Trophoblast cell (in vitro differentiated cells and primary cell): ENCODE results near the gene NFIC.

ENCODE experiments used
- DNase-seq, 2 donors: peaks; one replicate each; pipeline ENCODE4 v3.0.0-alpha.2; 2016
- H2AFZ ChIP-seq: 2 replicates; pipeline ENCODE4 v1.6.1; 2013; ENCODE audit warnings: low read length, moderate library complexity, mild to moderate bottlenecking; ENCODE audit not compliant: insufficient read depth, poor library complexity
- H2AK5ac ChIP-seq: 2 replicates; pipeline ENCODE4 v1.6.1; 2013; ENCODE audit warnings: mild to moderate bottlenecking, low read length
- H2BK120ac ChIP-seq: 2 replicates; pipeline ENCODE4 v1.6.1; 2013; ENCODE audit warnings: low read length, mild to moderate bottlenecking, moderate library complexity; ENCODE audit not compliant: insufficient read depth, poor library complexity
- H2BK12ac ChIP-seq: 2 replicates; pipeline ENCODE4 v1.6.1; 2013; ENCODE audit warnings: mild to moderate bottlenecking, low read length, moderate library complexity
- H2BK5ac ChIP-seq: 2 replicates; pipeline ENCODE4 v1.6.1; 2013; ENCODE audit warnings: low read length, low read depth, moderate library complexity, mild to moderate bottlenecking; ENCODE audit not compliant: poor library complexity
- H3K14ac ChIP-seq: 2 replicates; pipeline ENCODE4 v1.6.1; 2013; ENCODE audit warnings: mild to moderate bottlenecking, low read length
- H3K18ac ChIP-seq: 2 replicates; pipeline ENCODE4 v1.6.1; 2013; ENCODE audit warnings: mild to moderate bottlenecking, low read length
- H3K23ac ChIP-seq: 2 replicates; pipeline ENCODE4 v1.6.1; 2013; ENCODE audit warnings: low read length
- H3K27ac ChIP-seq: 2 replicates; pipeline ENCODE4 v1.5.1; 2013; ENCODE audit warnings: low read depth, mild to moderate bottlenecking, inconsistent platforms, low read length, moderate library complexity
- H3K27me3 ChIP-seq: 2 replicates; pipeline ENCODE4 v1.6.1; 2013; ENCODE audit warnings: inconsistent platforms, mild to moderate bottlenecking, low read length, moderate library complexity; ENCODE audit not compliant: insufficient read depth
- H3K36me3 ChIP-seq, 2 experiments: 1 replicate in 1 of 2; 2 replicates in 1 of 2; pipeline ENCODE4 v1.6.1; 2013; ENCODE audit warnings: low read length in 2 of 2, mild to moderate bottlenecking in 2 of 2, moderate library complexity in 1 of 2; ENCODE audit not compliant: insufficient read depth in 2 of 2, control insufficient read depth in 1 of 2
- H3K4ac ChIP-seq: 2 replicates; pipeline ENCODE4 v1.6.1; 2013; ENCODE audit warnings: low read depth, mild to moderate bottlenecking, low read length, moderate library complexity
- H3K4me1 ChIP-seq, 2 experiments: 1 replicate in 1 of 2; 2 replicates in 1 of 2; pipeline ENCODE4 v1.6.1; 2013; ENCODE audit warnings: low read length in 2 of 2, mild to moderate bottlenecking in 2 of 2, moderate library complexity in 1 of 2; ENCODE audit not compliant: insufficient read depth in 2 of 2, control insufficient read depth in 1 of 2
- H3K4me2 ChIP-seq: 2 replicates; pipeline ENCODE4 v1.6.1; 2013; ENCODE audit warnings: inconsistent platforms, mild to moderate bottlenecking, low read length, moderate library complexity
- H3K4me3 ChIP-seq: 2 replicates; pipeline ENCODE4 v1.5.1; 2013; ENCODE audit warnings: mild to moderate bottlenecking, low read depth, low read length, inconsistent platforms
- H3K79me1 ChIP-seq: one replicate; pipeline ENCODE4 v1.6.1; 2013; ENCODE audit warnings: low read length
- H3K79me2 ChIP-seq: 2 replicates; pipeline ENCODE4 v1.6.1; 2013; ENCODE audit warnings: low read length, mild to moderate bottlenecking; ENCODE audit not compliant: control insufficient read depth, insufficient read depth, poor library complexity
- H3K9ac ChIP-seq: 2 replicates; pipeline ENCODE4 v1.6.1; 2013; ENCODE audit warnings: mild to moderate bottlenecking, low read length
- H3K9me3 ChIP-seq: 2 replicates; pipeline ENCODE4 v1.6.1; 2013; ENCODE audit warnings: low read depth, mild to moderate bottlenecking, control low read depth, inconsistent platforms, low read length; ENCODE audit not compliant: insufficient read depth
- H4K12ac ChIP-seq: 2 replicates; pipeline ENCODE4 v1.6.1; 2013; ENCODE audit warnings: low read depth, mild to moderate bottlenecking, low read length, moderate library complexity
- H4K8ac ChIP-seq: 2 replicates; pipeline ENCODE4 v1.6.1; 2013; ENCODE audit warnings: low read depth, mild to moderate bottlenecking, low read length, moderate library complexity
- H4K91ac ChIP-seq: one replicate; pipeline ENCODE4 v1.6.1; 2013; ENCODE audit warnings: low read depth, mild to moderate bottlenecking, low read length, moderate library complexity
- WGBS: extraction: QIAGEN DNeasy Blood & Tissue Kit; methylation state at CpG from one replicate; pipeline ENCODE4 v1.1.7; 2013; ENCODE audit warnings: missing lambda C conversion rate; ENCODE audit not compliant: insufficient read length, insufficient coverage; ENCODE audit errors: extremely low coverage; 5-methylcytosine and 5-hydroxymethylcytosine counted together

The NFIC gene

GRCh38 chr19:3408996-3409345 is 42.6 kb downstream of the NFIC start:
- Histone ChIP-seq H3K79me2 (no peaks in the 10 kb centered on the region), H3K27ac (no peak overlapping the region), H3K14ac (no peak overlapping the region), H2BK12ac (no peak overlapping the region), H3K4me3 (no peak overlapping the region), H4K91ac (no peak overlapping the region), H4K12ac (no peak overlapping the region), H2AFZ (no peak overlapping the region), H3K9me3 (no peaks in the 10 kb centered on the region), H2AK5ac (no peak overlapping the region), H3K4me1 (no peaks in the 10 kb centered on the region), H4K8ac (no peak overlapping the region), H3K36me3 (no peaks in the 10 kb centered on the region), H2BK120ac (no peak overlapping the region), H3K4me2 (no peak overlapping the region), H3K18ac (no peak overlapping the region), H3K23ac (no peak overlapping the region), H3K27me3 (no peaks in the 10 kb centered on the region), H3K4ac (no peak overlapping the region), H2BK5ac (no peak overlapping the region), H3K79me1 (no peaks in the 10 kb centered on the region), H3K9ac (no peak overlapping the region)
- WGBS = no CpG with 5 or more reads among the region's 11 CpGs
- DNase-seq = no peak

GRCh38 chr19:3409346-3410064 is 43.1 kb downstream of the NFIC start:
- no CpG with 5 or more reads among the region's 30 CpGs for WGBS
- no peak overlapping the region for H3K4me3 ChIP-seq
- H3K9ac ChIP-seq = no peak overlapping the region
- no peak overlapping the region for H4K8ac ChIP-seq
- H4K12ac ChIP-seq = no peak overlapping the region
- no peak overlapping the region for H3K4me2 ChIP-seq
- no peaks in the 10 kb centered on the region for H3K4me1 ChIP-seq
- no peak overlapping the region for H3K18ac ChIP-seq
- no peak overlapping the region for H4K91ac ChIP-seq
- H3K27me3 ChIP-seq = no peaks in the 10 kb centered on the region
- H3K79me1 ChIP-seq = no peaks in the 10 kb centered on the region
- no peak overlapping the region for H2BK12ac ChIP-seq
- no peaks in the 10 kb centered on the region for H3K9me3 ChIP-seq
- no peak overlapping the region for H3K4ac ChIP-seq
- H3K36me3 ChIP-seq = no peaks in the 10 kb centered on the region
- H2BK5ac ChIP-seq = no peak overlapping the region
- no peak overlapping the region for H2AK5ac ChIP-seq
- no peak overlapping the region for H3K14ac ChIP-seq
- H3K23ac ChIP-seq = no peak overlapping the region
- no peaks in the 10 kb centered on the region for H3K79me2 ChIP-seq
- DNase-seq = peak in 1 of 2 donors; percentile 26
- H2BK120ac ChIP-seq = no peak overlapping the region
- H3K27ac ChIP-seq = no peak overlapping the region
- no peak overlapping the region for H2AFZ ChIP-seq

GRCh38 chr19:3411636-3412035 is 45.3 kb downstream of the NFIC start:
- Histone ChIP-seq H3K4me3 (no peak overlapping the region), H3K79me1 (no peaks in the 10 kb centered on the region), H2BK12ac (no peak overlapping the region), H3K18ac (no peak overlapping the region), H3K79me2 (no peaks in the 10 kb centered on the region), H3K4me2 (no peak overlapping the region), H2BK120ac (no peak overlapping the region), H4K91ac (no peak overlapping the region), H3K14ac (no peak overlapping the region), H4K12ac (no peak overlapping the region), H2AK5ac (no peak overlapping the region), H2AFZ (no peak overlapping the region), H2BK5ac (no peak overlapping the region), H3K9ac (no peak overlapping the region), H3K9me3 (no peaks in the 10 kb centered on the region), H3K27ac (no peak overlapping the region), H3K4me1 (no peaks in the 10 kb centered on the region), H3K27me3 (no peaks in the 10 kb centered on the region), H3K23ac (no peak overlapping the region), H3K4ac (no peak overlapping the region), H3K36me3 (no peaks in the 10 kb centered on the region), H4K8ac (no peak overlapping the region)
- DNase-seq = no peak
- no CpG with 5 or more reads among the region's 13 CpGs for WGBS

GRCh38 chr19:3412066-3412465 is 45.7 kb downstream of the NFIC start:
- Histone ChIP-seq H3K9ac (no peak overlapping the region), H4K91ac (no peak overlapping the region), H2AFZ (no peak overlapping the region), H2BK120ac (no peak overlapping the region), H3K27ac (no peak overlapping the region), H4K12ac (no peak overlapping the region), H4K8ac (no peak overlapping the region), H3K79me1 (no peaks in the 10 kb centered on the region), H3K23ac (no peak overlapping the region), H3K18ac (no peak overlapping the region), H3K4me3 (no peak overlapping the region), H3K4ac (no peak overlapping the region), H3K27me3 (no peaks in the 10 kb centered on the region), H2BK12ac (no peak overlapping the region), H2BK5ac (no peak overlapping the region), H3K4me1 (no peaks in the 10 kb centered on the region), H3K79me2 (no peaks in the 10 kb centered on the region), H3K36me3 (no peaks in the 10 kb centered on the region), H2AK5ac (no peak overlapping the region), H3K9me3 (no peaks in the 10 kb centered on the region), H3K4me2 (no peak overlapping the region), H3K14ac (no peak overlapping the region)
- DNase-seq = no peak
- WGBS = no CpG with 5 or more reads among the region's 4 CpGs
